GM12873 (cell line): ENCODE measurements around the gene CBFB.
A peak's percentile ranks its signal among the peaks of the same experiment; 100 is the strongest.

ENCODE experiments used
- CTCF ChIP-seq: IDR thresholded peaks from 2 replicates; pipeline ENCODE4 v1.5.1; 2012; ENCODE audit warnings: low read depth, mild to moderate bottlenecking, moderate library complexity, low read length, control low read depth; ENCODE audit not compliant: insufficient read depth; ENCODE audit errors: missing control alignments

CBFB gene

GRCh38 chr16:67104061-67104460, 75.1 kb downstream of the CBFB start:
- peak; percentile 36 for TF ChIP-seq CTCF

DNA sequence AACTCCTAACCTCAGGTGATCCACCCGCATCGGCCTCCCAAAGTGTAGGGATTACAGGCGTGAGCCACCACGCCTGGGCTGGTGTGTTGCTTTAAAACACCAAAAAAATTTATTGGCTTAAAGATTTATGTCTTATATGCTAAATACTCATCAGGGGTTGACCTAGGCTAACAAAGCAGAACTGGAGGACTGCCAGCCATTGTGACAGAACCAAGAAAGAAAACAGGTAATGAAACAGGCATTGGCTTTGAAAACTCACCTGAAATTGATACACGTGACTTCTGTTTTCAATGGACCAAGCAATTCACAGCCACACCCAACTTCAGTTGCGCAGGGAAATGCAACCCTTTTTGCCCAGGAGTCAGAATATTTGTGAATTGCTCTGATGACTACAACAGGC, 75.9 kb downstream of the CBFB start:
- no peak for TF ChIP-seq CTCF

- TF ChIP-seq CTCF, result no peak
Measured at GRCh38 chr16:67105246-67105645, 76.3 kb downstream of the CBFB start.

GRCh38 chr16:67105881-67106280, 76.9 kb downstream of the CBFB start:
- no peak for TF ChIP-seq CTCF

DNA sequence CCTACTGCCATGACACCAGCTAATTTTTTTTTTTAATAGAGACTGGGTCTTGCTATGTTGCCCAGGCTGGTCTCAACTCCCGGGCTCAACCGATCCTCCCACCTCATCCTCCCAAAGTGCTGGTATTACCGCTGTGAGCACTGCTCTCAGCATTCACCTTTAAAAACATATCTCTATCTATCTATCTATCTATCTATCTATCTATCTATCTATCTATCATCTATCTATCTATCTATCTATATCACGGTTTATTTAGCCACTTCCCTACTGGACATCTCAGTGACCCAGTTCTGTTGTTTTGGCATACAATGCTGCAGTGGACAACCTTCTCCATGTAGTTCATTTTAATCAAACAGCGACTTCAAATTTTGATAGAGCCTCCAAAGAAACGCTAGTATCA, 79.5 kb downstream of the CBFB start:
- no peak for TF ChIP-seq CTCF

DNA sequence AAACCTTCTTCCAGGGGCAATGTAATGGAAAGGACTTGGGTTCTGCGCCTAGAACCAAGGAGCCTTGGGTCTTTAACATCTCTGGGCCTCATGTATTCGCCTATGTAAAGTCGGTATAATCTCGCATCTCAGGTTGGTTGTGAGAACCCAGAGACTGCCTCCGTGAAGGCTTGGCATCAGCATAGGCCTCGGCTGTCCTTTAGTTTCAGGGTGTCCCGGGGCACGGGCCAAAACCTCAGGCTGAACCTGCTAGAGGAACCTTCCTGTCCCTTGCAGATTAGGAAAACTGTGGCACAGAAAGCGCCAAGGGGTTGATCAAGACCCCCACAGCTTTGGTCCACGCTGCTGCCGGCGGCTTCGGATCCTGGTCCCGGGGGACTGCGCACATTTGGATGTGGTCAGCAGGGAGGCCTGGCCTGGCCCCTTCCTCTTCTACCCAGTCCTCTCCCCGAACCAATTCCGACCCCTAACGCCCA, 80.0 kb downstream of the CBFB start:
- no peak for TF ChIP-seq CTCF

GRCh38 chr16:67109407-67110135, 80.6 kb downstream of the CBFB start, which contains the start of gene PHAF1:
Gene PHAF1 (plus strand): TSS chr16:67109941. CDS start chr16:67110176, 235 bp downstream.
- TF ChIP-seq CTCF, result no peak
